SK-N-SH (cell line): Measurements from ENCODE around the gene FBXO10. TPM values are rescaled to one million over a fixed set of nuclear protein-coding genes. Genes with fewer than 3 reads are reported as not detected.

ENCODE experiments used
- CTCF ChIA-PET: fragments of 300-600, 350-600 bp; formaldehyde crosslinking; extraction: SDS; loops from one replicate; lab custom pipeline; 2021; lab: Yijun Ruan, JAX
- POLR2A ChIA-PET: fragments of 350-600 bp; sonication (Branson Sonifier 250); formaldehyde crosslinking; extraction: SDS; loops from one replicate; lab custom pipeline; 2020; ENCODE audit warnings: antibody characterized with exemption, inconsistent platforms; lab: Yijun Ruan, JAX
- DNase-seq: peaks from one replicate; pipeline ENCODE4 v3.0.0; 2012
- H2AFZ ChIP-seq: fragments of 200-600 bp; sonication (generic); 2 replicates; pipeline ENCODE4 v1.8.1; 2016; ENCODE audit warnings: antibody characterized with exemption, mild to moderate bottlenecking, low read depth
- H3F3A ChIP-seq: fragments of 200-600 bp; sonication (generic); replicated peaks from 2 replicates; pipeline ENCODE3; 2016; ENCODE audit warnings: antibody characterized with exemption, mild to moderate bottlenecking; ENCODE audit not compliant: insufficient read depth
- H3K27ac ChIP-seq, 2 experiments: fragments of 200-500 bp in 1 of 2; fragments of 200-600 bp in 1 of 2; sonication (Bioruptor generic) in 1 of 2; sonication (generic), shearing (Covaris generic) in 1 of 2; 2 replicates each; pipeline versions ENCODE4 v1.5.1 to v1.6.1; 2014 to 2016; ENCODE audit warnings: low read depth in 2 of 2, inconsistent platforms in 1 of 2, low read length in 1 of 2, mild to moderate bottlenecking in 1 of 2, mixed read lengths in 1 of 2
- H3K27me3 ChIP-seq: fragments of 200-600 bp; sonication (generic), shearing (Covaris generic); 2 replicates; pipeline ENCODE4 v1.6.1; 2016; ENCODE audit warnings: mixed run types; ENCODE audit not compliant: insufficient read depth
- H3K36me3 ChIP-seq, 2 experiments: fragments of 200-500 bp in 1 of 2; fragments of 200-600 bp in 1 of 2; sonication (Bioruptor generic) in 1 of 2; sonication (generic) in 1 of 2; replicated peaks in 1 of 2; 2 replicates each; pipeline versions ENCODE3 to v1.5.1; 2014 to 2016; ENCODE audit warnings: low read length in 1 of 2, mild to moderate bottlenecking in 1 of 2; ENCODE audit not compliant: insufficient read depth in 2 of 2, control insufficient read depth in 1 of 2
- H3K4me1 ChIP-seq, 2 experiments: fragments of 200-500 bp in 1 of 2; fragments of 200-600 bp in 1 of 2; sonication (Bioruptor generic) in 1 of 2; sonication (generic), shearing (Covaris generic) in 1 of 2; 2 replicates each; pipeline versions ENCODE4 v1.5.1 to v1.6.1; 2014 to 2016; ENCODE audit warnings: low read depth in 1 of 2, low read length in 1 of 2, mixed run types in 1 of 2; ENCODE audit not compliant: insufficient read depth in 2 of 2, control insufficient read depth in 1 of 2
- H3K4me2 ChIP-seq: fragments of 200-600 bp; sonication (generic), shearing (Covaris generic); 2 replicates; pipeline ENCODE4 v1.6.1; 2017; ENCODE audit warnings: mixed run types
- H3K4me3 ChIP-seq, 2 experiments: fragments of 200-500 bp in 1 of 2; fragments of 200-600 bp in 1 of 2; sonication (Bioruptor generic) in 1 of 2; sonication (generic), shearing (Covaris generic) in 1 of 2; 2 replicates each; pipeline versions ENCODE4 v1.5.1 to v1.8.1; 2014 to 2016; ENCODE audit warnings: low read depth in 2 of 2, inconsistent platforms in 1 of 2, low read length in 1 of 2, mild to moderate bottlenecking in 1 of 2, mixed read lengths in 1 of 2, moderate library complexity in 1 of 2
- H3K79me2 ChIP-seq: fragments of 200-600 bp; sonication (generic); 2 replicates; pipeline ENCODE4 v1.8.1; 2017; ENCODE audit warnings: mild to moderate bottlenecking; ENCODE audit not compliant: insufficient read depth
- H3K9ac ChIP-seq: fragments of 200-600 bp; sonication (generic); 2 replicates; pipeline ENCODE4 v1.6.1; 2017; ENCODE audit warnings: mixed run types
- H3K9me2 ChIP-seq: fragments of 200-600 bp; sonication (generic); 2 replicates; pipeline ENCODE4 v1.6.1; 2017; ENCODE audit warnings: mixed run types
- H3K9me3 ChIP-seq: fragments of 200-600 bp; sonication (generic); 2 replicates; pipeline ENCODE4 v1.6.1; 2017; ENCODE audit warnings: mixed run types, mild to moderate bottlenecking, moderate library complexity
- H4K20me1 ChIP-seq: fragments of 200-600 bp; sonication (generic); 2 replicates; pipeline ENCODE4 v1.6.1; 2017; ENCODE audit warnings: mild to moderate bottlenecking, mixed run types; ENCODE audit not compliant: insufficient read depth
- CHD2 ChIP-seq: fragments of 150-350 bp; IDR thresholded peaks from 2 replicates; pipeline ENCODE4 v1.6.1; 2018; ENCODE audit warnings: low read length; ENCODE audit not compliant: partially characterized antibody
- ELF1 ChIP-seq: IDR thresholded peaks from 2 replicates; pipeline ENCODE4 v1.4.0; 2012
- FOSL2 ChIP-seq: IDR thresholded peaks from 2 replicates; pipeline ENCODE4 v1.4.0; 2012; ENCODE audit warnings: low read depth, mild to moderate bottlenecking, moderate library complexity, borderline replicate concordance
- FOXJ3 ChIP-seq: sonication (generic); formaldehyde crosslinking; IDR thresholded peaks from 2 replicates; pipeline ENCODE4 v1.5.1; 2020; ENCODE audit warnings: mild to moderate bottlenecking, missing genetic modification reagents
- GABPA ChIP-seq: IDR thresholded peaks from 2 replicates; pipeline ENCODE4 v1.4.0; 2012; ENCODE audit warnings: low read depth, mild to moderate bottlenecking
- GATA2 ChIP-seq: sonication (generic); formaldehyde crosslinking; IDR thresholded peaks from 2 replicates; pipeline ENCODE4 v1.5.0; 2020; ENCODE audit warnings: mild to moderate bottlenecking, missing genetic modification reagents
- MEF2A ChIP-seq: IDR thresholded peaks from 2 replicates; pipeline ENCODE4 v1.4.0; 2012; ENCODE audit warnings: low read depth, borderline replicate concordance
- MXI1 ChIP-seq: IDR thresholded peaks from 2 replicates; pipeline ENCODE4 v1.6.1; 2012; ENCODE audit warnings: mild to moderate bottlenecking, low read depth, low read length, improper control_type of control experiment
- POLR2AphosphoS5 ChIP-seq: IDR thresholded peaks from 2 replicates; pipeline ENCODE4 v1.6.1; 2012; ENCODE audit warnings: low read depth, low read length
- RAD21 ChIP-seq: IDR thresholded peaks from 2 replicates; pipeline ENCODE4 v1.6.1; 2012; ENCODE audit warnings: mild to moderate bottlenecking, low read length
- SMC3 ChIP-seq: IDR thresholded peaks from 2 replicates; pipeline ENCODE4 v1.6.1; 2012; ENCODE audit warnings: low read depth, low read length, improper control_type of control experiment
- TCF12 ChIP-seq: IDR thresholded peaks from 2 replicates; pipeline ENCODE4 v1.4.0; 2012
- YY1 ChIP-seq: IDR thresholded peaks from 2 replicates; pipeline ENCODE4 v1.4.0; 2012; ENCODE audit warnings: low read depth, mild to moderate bottlenecking
- polyA plus RNA-seq, 3 experiments: library from polyadenylated mRNA; depleted of rRNA; stranded (reverse); fragments of >200 nt; gene quantifications; 2 replicates each; pipeline ENCODE4 v1.2.3, GENCODE V29; 2012
- TF ChIP-seq, protein P1 (sequence below): IDR thresholded peaks from 2 replicates; pipeline ENCODE4 v1.4.0; 2012; ENCODE audit warnings: low read depth, borderline replicate concordance
- TF ChIP-seq, protein P2 (sequence below): IDR thresholded peaks from 2 replicates; pipeline ENCODE4 v1.4.0; 2012; ENCODE audit warnings: low read depth, borderline replicate concordance
- TF ChIP-seq, protein P3 (sequence below): IDR thresholded peaks from 2 replicates; pipeline ENCODE4 v1.6.1; 2012; ENCODE audit warnings: mild to moderate bottlenecking, low read depth, low read length, moderate library complexity
- TF ChIP-seq, protein P4 (sequence below): fragments of 200-600 bp; sonication (generic); IDR thresholded peaks from 2 replicates; pipeline ENCODE4 v1.6.1; 2017; ENCODE audit warnings: antibody characterized with exemption, mild to moderate bottlenecking, moderate library complexity
- TF ChIP-seq, protein P5 (sequence below): IDR thresholded peaks from 2 replicates; pipeline ENCODE4; 2012
- TF ChIP-seq, protein P6 (sequence below): fragments of 150-350 bp; IDR thresholded peaks from 2 replicates; pipeline ENCODE4 v1.6.1; 2016; ENCODE audit warnings: mild to moderate bottlenecking, low read depth, low read length
- TF ChIP-seq, protein P7 (sequence below): fragments of 150-350 bp; IDR thresholded peaks from 2 replicates; pipeline ENCODE4 v1.6.1; 2017; ENCODE audit warnings: antibody characterized with exemption, low read length, low read depth, borderline replicate concordance

The FBXO10 gene
- polyA plus RNA-seq, 1 of the 3 experiments (the other 2 are of a cell fraction): 10.1 TPM

DNA sequence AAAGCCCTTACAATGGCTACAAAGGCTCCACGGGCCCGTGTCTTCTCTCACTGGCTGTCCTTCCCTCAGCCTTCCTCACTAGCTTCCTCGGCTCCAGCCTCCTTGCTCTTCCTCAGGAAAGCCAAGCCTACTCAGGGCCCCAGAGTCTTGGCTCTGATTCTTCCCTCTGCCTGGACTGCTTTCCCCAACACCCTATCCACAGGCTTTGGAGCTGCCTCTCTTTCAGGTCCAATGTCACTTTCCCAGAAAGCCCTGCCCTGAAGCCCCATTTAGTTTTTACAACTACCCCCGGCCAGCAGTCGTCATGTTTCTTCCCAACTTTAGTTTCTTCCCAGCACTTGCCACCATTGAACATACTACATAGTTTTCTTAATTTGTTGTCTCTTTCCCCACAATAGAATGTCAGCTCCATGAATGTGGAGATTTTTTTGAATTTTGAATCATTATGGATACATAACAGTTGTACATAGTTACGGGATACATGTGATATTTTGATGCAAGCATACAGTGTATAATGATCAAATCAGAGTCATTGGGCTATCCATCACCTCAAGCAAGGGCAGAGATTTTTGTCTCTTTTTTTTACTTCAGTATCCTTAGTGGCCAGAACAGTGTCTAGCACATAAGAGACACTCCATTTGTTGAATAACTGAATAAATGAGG, 33.7 kb upstream of the FBXO10 start (continued):
- TF ChIP-seq, protein P1, sequence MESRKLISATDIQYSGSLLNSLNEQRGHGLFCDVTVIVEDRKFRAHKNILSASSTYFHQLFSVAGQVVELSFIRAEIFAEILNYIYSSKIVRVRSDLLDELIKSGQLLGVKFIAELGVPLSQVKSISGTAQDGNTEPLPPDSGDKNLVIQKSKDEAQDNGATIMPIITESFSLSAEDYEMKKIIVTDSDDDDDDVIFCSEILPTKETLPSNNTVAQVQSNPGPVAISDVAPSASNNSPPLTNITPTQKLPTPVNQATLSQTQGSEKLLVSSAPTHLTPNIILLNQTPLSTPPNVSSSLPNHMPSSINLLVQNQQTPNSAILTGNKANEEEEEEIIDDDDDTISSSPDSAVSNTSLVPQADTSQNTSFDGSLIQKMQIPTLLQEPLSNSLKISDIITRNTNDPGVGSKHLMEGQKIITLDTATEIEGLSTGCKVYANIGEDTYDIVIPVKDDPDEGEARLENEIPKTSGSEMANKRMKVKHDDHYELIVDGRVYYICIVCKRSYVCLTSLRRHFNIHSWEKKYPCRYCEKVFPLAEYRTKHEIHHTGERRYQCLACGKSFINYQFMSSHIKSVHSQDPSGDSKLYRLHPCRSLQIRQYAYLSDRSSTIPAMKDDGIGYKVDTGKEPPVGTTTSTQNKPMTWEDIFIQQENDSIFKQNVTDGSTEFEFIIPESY: no peak
- TF ChIP-seq TCF12 (no peak), GATA2 (no peak), SMC3 (no peak), MEF2A (no peak)

DNA sequence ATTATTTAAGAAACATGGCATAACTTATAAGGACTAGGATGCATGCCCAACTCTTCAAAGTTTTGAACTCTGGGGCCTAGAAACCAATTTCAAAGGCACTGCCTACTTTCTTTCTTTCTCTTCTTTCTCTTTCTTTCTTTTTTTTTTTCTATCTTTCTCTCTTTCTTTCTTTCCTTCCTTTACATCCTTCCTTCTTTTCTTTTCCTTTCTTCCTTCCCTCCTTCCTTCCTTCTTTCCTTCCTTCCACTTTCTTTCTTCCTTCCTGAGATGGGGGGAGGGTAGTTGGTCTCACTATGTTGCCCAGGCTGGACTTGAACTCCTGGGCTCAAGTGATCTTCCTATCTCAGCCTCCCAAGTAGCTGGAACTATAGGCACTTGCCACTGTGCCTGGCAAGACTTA, 32.1 kb upstream of the FBXO10 start:
- no peaks in the 10 kb centered on the region for H3K79me2 ChIP-seq
- no peaks in the 10 kb centered on the region for H3F3A ChIP-seq
- peaks cover 0 to 3% of the 10 kb centered on the region in 2 experiments; a peak in 1 of 4 replicates for H3K4me1 ChIP-seq
- H3K9me3 ChIP-seq: no peaks in the 10 kb centered on the region
- no peak overlapping the region for H3K9ac ChIP-seq
- no peak for DNase-seq
- H3K4me2 ChIP-seq: no peak overlapping the region
- TF ChIP-seq POLR2AphosphoS5: no peak
- TF ChIP-seq, protein P2, sequence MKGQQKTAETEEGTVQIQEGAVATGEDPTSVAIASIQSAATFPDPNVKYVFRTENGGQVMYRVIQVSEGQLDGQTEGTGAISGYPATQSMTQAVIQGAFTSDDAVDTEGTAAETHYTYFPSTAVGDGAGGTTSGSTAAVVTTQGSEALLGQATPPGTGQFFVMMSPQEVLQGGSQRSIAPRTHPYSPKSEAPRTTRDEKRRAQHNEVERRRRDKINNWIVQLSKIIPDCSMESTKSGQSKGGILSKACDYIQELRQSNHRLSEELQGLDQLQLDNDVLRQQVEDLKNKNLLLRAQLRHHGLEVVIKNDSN: no peak
- no peak for TF ChIP-seq RAD21
- TF ChIP-seq GATA2: no peak
- TF ChIP-seq, protein P3, sequence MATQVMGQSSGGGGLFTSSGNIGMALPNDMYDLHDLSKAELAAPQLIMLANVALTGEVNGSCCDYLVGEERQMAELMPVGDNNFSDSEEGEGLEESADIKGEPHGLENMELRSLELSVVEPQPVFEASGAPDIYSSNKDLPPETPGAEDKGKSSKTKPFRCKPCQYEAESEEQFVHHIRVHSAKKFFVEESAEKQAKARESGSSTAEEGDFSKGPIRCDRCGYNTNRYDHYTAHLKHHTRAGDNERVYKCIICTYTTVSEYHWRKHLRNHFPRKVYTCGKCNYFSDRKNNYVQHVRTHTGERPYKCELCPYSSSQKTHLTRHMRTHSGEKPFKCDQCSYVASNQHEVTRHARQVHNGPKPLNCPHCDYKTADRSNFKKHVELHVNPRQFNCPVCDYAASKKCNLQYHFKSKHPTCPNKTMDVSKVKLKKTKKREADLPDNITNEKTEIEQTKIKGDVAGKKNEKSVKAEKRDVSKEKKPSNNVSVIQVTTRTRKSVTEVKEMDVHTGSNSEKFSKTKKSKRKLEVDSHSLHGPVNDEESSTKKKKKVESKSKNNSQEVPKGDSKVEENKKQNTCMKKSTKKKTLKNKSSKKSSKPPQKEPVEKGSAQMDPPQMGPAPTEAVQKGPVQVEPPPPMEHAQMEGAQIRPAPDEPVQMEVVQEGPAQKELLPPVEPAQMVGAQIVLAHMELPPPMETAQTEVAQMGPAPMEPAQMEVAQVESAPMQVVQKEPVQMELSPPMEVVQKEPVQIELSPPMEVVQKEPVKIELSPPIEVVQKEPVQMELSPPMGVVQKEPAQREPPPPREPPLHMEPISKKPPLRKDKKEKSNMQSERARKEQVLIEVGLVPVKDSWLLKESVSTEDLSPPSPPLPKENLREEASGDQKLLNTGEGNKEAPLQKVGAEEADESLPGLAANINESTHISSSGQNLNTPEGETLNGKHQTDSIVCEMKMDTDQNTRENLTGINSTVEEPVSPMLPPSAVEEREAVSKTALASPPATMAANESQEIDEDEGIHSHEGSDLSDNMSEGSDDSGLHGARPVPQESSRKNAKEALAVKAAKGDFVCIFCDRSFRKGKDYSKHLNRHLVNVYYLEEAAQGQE: no peak
- TF ChIP-seq YY1: no peak
- TF ChIP-seq, protein P4, sequence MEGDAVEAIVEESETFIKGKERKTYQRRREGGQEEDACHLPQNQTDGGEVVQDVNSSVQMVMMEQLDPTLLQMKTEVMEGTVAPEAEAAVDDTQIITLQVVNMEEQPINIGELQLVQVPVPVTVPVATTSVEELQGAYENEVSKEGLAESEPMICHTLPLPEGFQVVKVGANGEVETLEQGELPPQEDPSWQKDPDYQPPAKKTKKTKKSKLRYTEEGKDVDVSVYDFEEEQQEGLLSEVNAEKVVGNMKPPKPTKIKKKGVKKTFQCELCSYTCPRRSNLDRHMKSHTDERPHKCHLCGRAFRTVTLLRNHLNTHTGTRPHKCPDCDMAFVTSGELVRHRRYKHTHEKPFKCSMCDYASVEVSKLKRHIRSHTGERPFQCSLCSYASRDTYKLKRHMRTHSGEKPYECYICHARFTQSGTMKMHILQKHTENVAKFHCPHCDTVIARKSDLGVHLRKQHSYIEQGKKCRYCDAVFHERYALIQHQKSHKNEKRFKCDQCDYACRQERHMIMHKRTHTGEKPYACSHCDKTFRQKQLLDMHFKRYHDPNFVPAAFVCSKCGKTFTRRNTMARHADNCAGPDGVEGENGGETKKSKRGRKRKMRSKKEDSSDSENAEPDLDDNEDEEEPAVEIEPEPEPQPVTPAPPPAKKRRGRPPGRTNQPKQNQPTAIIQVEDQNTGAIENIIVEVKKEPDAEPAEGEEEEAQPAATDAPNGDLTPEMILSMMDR: no peak
- TF ChIP-seq MXI1: no peak
- TF ChIP-seq FOXJ3 (CRISPR knock-in tag): no peak
- TF ChIP-seq ELF1: no peak
- TF ChIP-seq GABPA: no peak
- no peak for TF ChIP-seq MEF2A
- TF ChIP-seq, protein P5, sequence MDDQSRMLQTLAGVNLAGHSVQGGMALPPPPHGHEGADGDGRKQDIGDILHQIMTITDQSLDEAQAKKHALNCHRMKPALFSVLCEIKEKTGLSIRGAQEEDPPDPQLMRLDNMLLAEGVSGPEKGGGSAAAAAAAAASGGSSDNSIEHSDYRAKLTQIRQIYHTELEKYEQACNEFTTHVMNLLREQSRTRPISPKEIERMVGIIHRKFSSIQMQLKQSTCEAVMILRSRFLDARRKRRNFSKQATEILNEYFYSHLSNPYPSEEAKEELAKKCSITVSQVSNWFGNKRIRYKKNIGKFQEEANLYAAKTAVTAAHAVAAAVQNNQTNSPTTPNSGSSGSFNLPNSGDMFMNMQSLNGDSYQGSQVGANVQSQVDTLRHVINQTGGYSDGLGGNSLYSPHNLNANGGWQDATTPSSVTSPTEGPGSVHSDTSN: no peak
- TF ChIP-seq SMC3: no peak
- TF ChIP-seq, protein P6, sequence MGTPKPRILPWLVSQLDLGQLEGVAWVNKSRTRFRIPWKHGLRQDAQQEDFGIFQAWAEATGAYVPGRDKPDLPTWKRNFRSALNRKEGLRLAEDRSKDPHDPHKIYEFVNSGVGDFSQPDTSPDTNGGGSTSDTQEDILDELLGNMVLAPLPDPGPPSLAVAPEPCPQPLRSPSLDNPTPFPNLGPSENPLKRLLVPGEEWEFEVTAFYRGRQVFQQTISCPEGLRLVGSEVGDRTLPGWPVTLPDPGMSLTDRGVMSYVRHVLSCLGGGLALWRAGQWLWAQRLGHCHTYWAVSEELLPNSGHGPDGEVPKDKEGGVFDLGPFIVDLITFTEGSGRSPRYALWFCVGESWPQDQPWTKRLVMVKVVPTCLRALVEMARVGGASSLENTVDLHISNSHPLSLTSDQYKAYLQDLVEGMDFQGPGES: no peak
- no peak for TF ChIP-seq FOSL2
- TF ChIP-seq, protein P7, sequence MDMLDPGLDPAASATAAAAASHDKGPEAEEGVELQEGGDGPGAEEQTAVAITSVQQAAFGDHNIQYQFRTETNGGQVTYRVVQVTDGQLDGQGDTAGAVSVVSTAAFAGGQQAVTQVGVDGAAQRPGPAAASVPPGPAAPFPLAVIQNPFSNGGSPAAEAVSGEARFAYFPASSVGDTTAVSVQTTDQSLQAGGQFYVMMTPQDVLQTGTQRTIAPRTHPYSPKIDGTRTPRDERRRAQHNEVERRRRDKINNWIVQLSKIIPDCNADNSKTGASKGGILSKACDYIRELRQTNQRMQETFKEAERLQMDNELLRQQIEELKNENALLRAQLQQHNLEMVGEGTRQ: no peak
- TF ChIP-seq CHD2: no peak
- TF ChIP-seq TCF12: no peak
- TF ChIP-seq, all 33 proteins: peak for 0
- ChIA-PET CTCF (interaction anchor here (1.0 kb wide), 1 partner anchor 12 kb away, joined by 4 read pairs; no protein-coding TSS in a partner anchor), POLR2A (no interaction called here)
- Histone ChIP-seq H3K36me3 (no peaks in the 10 kb centered on the region), H3K9me2 (no peaks in the 10 kb centered on the region), H3K27ac (no peak overlapping the region), H2AFZ (no peak overlapping the region), H4K20me1 (no peaks in the 10 kb centered on the region), H3K4me3 (no peak overlapping the region), H3K27me3 (peaks cover 14% of the 10 kb centered on the region; the same call in 1 of the 2 replicates)
